GM12878 (cell line): ENCODE results near the gene HIKESHI.

Experiments used
- BHLHE40 ChIP-seq, 2 experiments: fragments of 450-650 bp in 1 of 2; IDR thresholded peaks; 2 replicates each; pipeline ENCODE4 v1.6.1; 2011 to 2017; ENCODE audit warnings: low read depth in 2 of 2, borderline replicate concordance in 1 of 2, improper control_type of control experiment in 1 of 2, low read length in 1 of 2, mild to moderate bottlenecking in 1 of 2
- CBX5 ChIP-seq: sonication (generic); IDR thresholded peaks from 2 replicates; pipeline ENCODE4 v1.6.1; 2016; ENCODE audit warnings: low read depth, moderate library complexity, mild to moderate bottlenecking, inconsistent platforms
- CHD2 ChIP-seq: IDR thresholded peaks from 2 replicates; pipeline ENCODE4 v1.6.1; 2011; ENCODE audit warnings: low read depth, low read length, improper control_type of control experiment, borderline replicate concordance
- CREB1 ChIP-seq: IDR thresholded peaks from 2 replicates; pipeline ENCODE4 v1.6.1; 2012; ENCODE audit warnings: low read depth, mild to moderate bottlenecking, inconsistent platforms
- CTCF ChIP-seq, 3 experiments: IDR thresholded peaks in 2 of 3; conservative IDR thresholded peaks in 1 of 3; 2 replicates each; pipeline ENCODE4 v1.5.1; 2011; ENCODE audit warnings: low read depth in 3 of 3, low read length in 3 of 3, mild to moderate bottlenecking in 3 of 3, control low read depth in 2 of 3, moderate library complexity in 2 of 3, inconsistent platforms in 1 of 3, mixed read lengths in 1 of 3; ENCODE audit not compliant: control insufficient read depth in 2 of 3, insufficient read depth in 1 of 3; ENCODE audit errors: extremely low read depth in 1 of 3
- E2F8 ChIP-seq: fragments of 450-650 bp; IDR thresholded peaks from 2 replicates; pipeline ENCODE4 v1.6.1; 2018; ENCODE audit warnings: mild to moderate bottlenecking, low read depth, moderate library complexity; ENCODE audit not compliant: partially characterized antibody
- MAX ChIP-seq: IDR thresholded peaks from 2 replicates; pipeline ENCODE4 v1.6.1; 2012; ENCODE audit warnings: low read depth, low read length, improper control_type of control experiment

GRCh38 chr11:86302092-86302793 is at the start of gene HIKESHI:
- TF ChIP-seq CREB1 (peak; percentile 74), E2F8 (peak; percentile 80), CHD2 (peak; percentile 93), CBX5 (peak; percentile 74), CTCF (IDR thresholded peaks at IDR 0.05 in 2 of 3, conservative IDR thresholded peaks at IDR 0.05 in 1 of 3; ENCODE audit: control insufficient read depth in 2 of 3, extremely low read depth in 1 of 3, insufficient read depth in 1 of 3, low read depth in 3 of 3, low read length in 3 of 3) (no peak), BHLHE40 (IDR thresholded peaks at IDR 0.05; ENCODE audit: borderline replicate concordance in 1 of 2, low read depth in 2 of 2, low read length in 1 of 2) (peak in 1 of 2 experiments; percentile 26; a peak in 1 of 4 replicates), MAX (no peak)
